Kidney (tissue), 14 donors: ENCODE results near the gene PAX5. TPM values are rescaled to one million over a fixed set of nuclear protein-coding genes. Genes with fewer than 3 reads are reported as not detected.

Experiments
- DNase-seq, 5 donors: peaks; one replicate each; pipeline ENCODE4 v3.0.0-alpha.2; 2013 to 2020
- FAIRE-seq: peaks from 2 replicates; lab custom pipeline; 2012; peaks lifted over from hg19 to GRCh38; lab: Jason Lieb, UNC
- H3K27ac ChIP-seq, 2 donors: one replicate each; pipeline ENCODE4 v1.7.0; 2013; ENCODE audit warnings: low read depth in 2 of 2, low read length in 2 of 2, inconsistent platforms in 1 of 2
- H3K27me3 ChIP-seq: one replicate; pipeline ENCODE4 v1.7.1; 2013; ENCODE audit warnings: low read length, inconsistent platforms; ENCODE audit not compliant: control insufficient read depth, insufficient read depth
- H3K36me3 ChIP-seq, 3 donors: one replicate each; pipeline versions ENCODE4 v1.7.0 to v1.7.1; 2013; ENCODE audit warnings: low read length in 3 of 3, control low read depth in 1 of 3, inconsistent platforms in 1 of 3; ENCODE audit not compliant: insufficient read depth in 3 of 3, control insufficient read depth in 2 of 3
- H3K4me1 ChIP-seq, 3 donors: one replicate each; pipeline versions ENCODE4 v1.7.0 to v1.7.1; 2013; ENCODE audit warnings: low read length in 3 of 3, inconsistent platforms in 1 of 3, low read depth in 1 of 3; ENCODE audit not compliant: control insufficient read depth in 2 of 3, insufficient read depth in 2 of 3
- H3K4me3 ChIP-seq, 3 donors: one replicate each; pipeline versions ENCODE4 v1.7.0 to v1.8.1; 2013; ENCODE audit warnings: low read length in 3 of 3, control low read depth in 1 of 3, inconsistent platforms in 1 of 3
- H3K9ac ChIP-seq, 3 donors: one replicate each; pipeline versions ENCODE4 v1.7.0 to v1.7.1; 2013; ENCODE audit warnings: low read length in 3 of 3, control low read depth in 1 of 3, inconsistent platforms in 1 of 3
- H3K9me3 ChIP-seq, 3 donors: one replicate each; pipeline versions ENCODE4 v1.7.0 to v1.7.1; 2013; ENCODE audit warnings: low read length in 3 of 3, control low read depth in 1 of 3, inconsistent platforms in 1 of 3; ENCODE audit not compliant: control insufficient read depth in 2 of 3, insufficient read depth in 1 of 3
- CTCF ChIP-seq: IDR thresholded peaks from 3 replicates; pipeline ENCODE4 v1.5.1; 2012; ENCODE audit warnings: mild to moderate bottlenecking, moderate library complexity, borderline replicate concordance; ENCODE audit not compliant: insufficient read depth; ENCODE audit errors: extremely low read depth
- intact Hi-C: fragments of 100-400 bp; cut with DNase I; formaldehyde crosslinking; loops from one replicate; pipeline ENCODE4 v1.11.1; 2022
- polyA plus RNA-seq: library from polyadenylated mRNA; stranded (reverse); fragments of 350-450 nt; fragmentation: Illumina TruSeq; extraction: RNeasy Lipid Tissue Mini Kit (QIAGEN cat#74804); gene quantifications from one replicate; pipeline ENCODE4 v1.2.3, GENCODE V29; 2014; ENCODE audit warnings: low read depth, low replicate concordance; ENCODE audit not compliant: insufficient read depth
- total RNA-seq: library from RNA; stranded (reverse); fragmentation: NEBNext Ultra II Directional; extraction: Animal tissue kit (Norgen Biotek cat#: 25700); gene quantifications from one replicate; pipeline ENCODE4 v1.2.1, GENCODE V29; 2021
- donor health status: control.
- donor health status: control.
- donor health status: control.
- donor health status: control.
- donor health status: control.
- donor health status: DM: yes; HTN: yes; CAD: no.
- donor health status: Normal renal cell carcinoma (clear cell type).

PAX5 gene
- total and polyA plus RNA-seq, 2 donors from 2014 or later, result 2.7 TPM; not detected in 1

- Histone ChIP-seq H3K9ac (no peak overlapping the region), H3K4me1 (no peaks in the 10 kb centered on the region), H3K9me3 (peaks cover 0 to 7% (median 0%) of the 10 kb centered on the region in 3 donors), H3K4me3 (no peak overlapping the region), H3K36me3 (no peaks in the 10 kb centered on the region), H3K27ac (no peak overlapping the region), H3K27me3 (no peaks in the 10 kb centered on the region)
- intact Hi-C loops, result no loop called here
- DNase-seq (peak in 2 of 5 donors; percentile 28 to 43), FAIRE-seq (no peak)
- TF ChIP-seq CTCF, result no peak
These were observed 235.6 kb downstream of the PAX5 start for GRCh38 chr9:36798350-36799065.

GRCh38 chr9:36797471-36798220, 236.4 kb downstream of the PAX5 start:
- peaks cover 0 to 7% (median 2%) of the 10 kb centered on the region in 3 donors for H3K9me3 ChIP-seq
- H3K27me3 ChIP-seq, result no peaks in the 10 kb centered on the region
- H3K4me3 ChIP-seq, result no peak overlapping the region
- peak in 1 of 5 donors; percentile 15 for DNase-seq
- no peak for TF ChIP-seq CTCF
- intact Hi-C loops, result no loop called here
- FAIRE-seq, result no peak
- no peaks in the 10 kb centered on the region for H3K4me1 ChIP-seq
- H3K36me3 ChIP-seq, result no peaks in the 10 kb centered on the region
- H3K27ac ChIP-seq, result no peak overlapping the region
- no peak overlapping the region for H3K9ac ChIP-seq

- FAIRE-seq, result no peak
- TF ChIP-seq CTCF, result no peak
These were observed 237.2 kb downstream of the PAX5 start for GRCh38 chr9:36796671-36797419.

More at GRCh38 chr9:36796671-36797419, 237.2 kb downstream of the PAX5 start:
- Histone ChIP-seq H3K27ac (no peak overlapping the region), H3K4me1 (no peaks in the 10 kb centered on the region), H3K9me3 (peaks cover 0 to 7% (median 2%) of the 10 kb centered on the region in 3 donors), H3K4me3 (no peak overlapping the region), H3K36me3 (no peaks in the 10 kb centered on the region), H3K9ac (no peak overlapping the region), H3K27me3 (no peaks in the 10 kb centered on the region)
- DNase-seq, result peak in 1 of 5 donors; percentile 15
- intact Hi-C loops, result no loop called here
